Keratinocyte (primary cell): ENCODE data around the gene FXYD6. TPM values are rescaled to one million over a fixed set of nuclear protein-coding genes. Genes with fewer than 3 reads are reported as not detected.

ENCODE experiments used
- DNase-seq: peaks from one replicate; pipeline ENCODE4 v3.0.0-alpha.2; 2011; ENCODE audit warnings: low read depth, missing footprints, low spot score
- FAIRE-seq: peaks from 2 replicates; lab custom pipeline; 2011; peaks lifted over from hg19 to GRCh38; lab: Jason Lieb, UNC
- H2AFZ ChIP-seq: 2 replicates; pipeline ENCODE4 v1.6.0; 2012; ENCODE audit warnings: low read length, control low read depth, inconsistent platforms; ENCODE audit not compliant: control insufficient read depth
- H3K27ac ChIP-seq: 2 replicates; pipeline ENCODE4 v1.5.1; 2011; ENCODE audit warnings: low read length; ENCODE audit not compliant: control insufficient read depth, insufficient read depth
- H3K27me3 ChIP-seq: 3 replicates; pipeline ENCODE4 v1.6.0; 2011; ENCODE audit warnings: low read length; ENCODE audit not compliant: control insufficient read depth, insufficient read depth; ENCODE audit errors: extremely low read depth
- H3K36me3 ChIP-seq, 2 experiments: 2 replicates in 1 of 2; 3 replicates in 1 of 2; pipeline ENCODE4 v1.5.1; 2011; ENCODE audit warnings: low read length in 2 of 2, mild to moderate bottlenecking in 1 of 2; ENCODE audit not compliant: control insufficient read depth in 2 of 2, insufficient read depth in 2 of 2; ENCODE audit errors: extremely low read depth in 1 of 2
- H3K4me1 ChIP-seq: 3 replicates; pipeline ENCODE4 v1.5.1; 2011; ENCODE audit warnings: low read length; ENCODE audit not compliant: control insufficient read depth, insufficient read depth; ENCODE audit errors: extremely low read depth
- H3K4me2 ChIP-seq: 3 replicates; pipeline ENCODE4 v1.6.0; 2011; ENCODE audit warnings: low read depth, low read length; ENCODE audit not compliant: control insufficient read depth, insufficient read depth; ENCODE audit errors: extremely low read depth
- H3K4me3 ChIP-seq, 3 experiments: fragments of 200-600 bp in 1 of 3; sonication (generic) in 1 of 3; 2 replicates in 2 of 3; 3 replicates in 1 of 3; pipeline ENCODE4 v1.5.1; 2011 to 2016; ENCODE audit warnings: low read length in 3 of 3, mild to moderate bottlenecking in 3 of 3, control low read depth in 2 of 3, inconsistent platforms in 1 of 3, low read depth in 1 of 3, mixed read lengths in 1 of 3, mixed run types in 1 of 3, moderate library complexity in 1 of 3; ENCODE audit not compliant: control insufficient read depth in 2 of 3, insufficient read depth in 2 of 3; ENCODE audit errors: extremely low read depth in 1 of 3
- H3K79me2 ChIP-seq: 2 replicates; pipeline ENCODE4 v1.6.0; 2012; ENCODE audit warnings: low read length; ENCODE audit not compliant: control insufficient read depth, insufficient read depth
- H3K9ac ChIP-seq: 3 replicates; pipeline ENCODE4 v1.6.0; 2011; ENCODE audit warnings: low read length; ENCODE audit not compliant: control insufficient read depth, insufficient read depth; ENCODE audit errors: extremely low read depth
- H3K9me1 ChIP-seq: 3 replicates; pipeline ENCODE4 v1.6.0; 2011; ENCODE audit warnings: low read length; ENCODE audit not compliant: control insufficient read depth, insufficient read depth; ENCODE audit errors: extremely low read depth
- H3K9me3 ChIP-seq: 2 replicates; pipeline ENCODE4 v1.5.1; 2012; ENCODE audit warnings: low read depth, low read length; ENCODE audit not compliant: control insufficient read depth
- H4K20me1 ChIP-seq: 3 replicates; pipeline ENCODE4 v1.6.0; 2011; ENCODE audit warnings: low read length; ENCODE audit not compliant: control insufficient read depth, insufficient read depth; ENCODE audit errors: extremely low read depth
- CTCF ChIP-seq, 3 experiments: IDR thresholded peaks in 1 of 3; conservative IDR thresholded peaks in 1 of 3; optimal IDR thresholded peaks in 1 of 3; 2 replicates in 2 of 3; 3 replicates in 1 of 3; pipeline versions ENCODE3 to v1.5.1; 2011; ENCODE audit warnings: low read length in 3 of 3, mild to moderate bottlenecking in 3 of 3, moderate library complexity in 2 of 3, control low read depth in 1 of 3, inconsistent platforms in 1 of 3; ENCODE audit not compliant: insufficient read depth in 2 of 3; ENCODE audit errors: extremely low read depth in 1 of 3
- EZH2 ChIP-seq: IDR thresholded peaks from one replicate; pipeline ENCODE4 v1.6.1; 2012; ENCODE audit warnings: inconsistent platforms, mild to moderate bottlenecking, low read length, moderate library complexity
- dilution Hi-C: fragments of 300-500 bp; cut with MboI; formaldehyde crosslinking; loops from one replicate; pipeline ENCODE4 v1.7.0; 2020; ENCODE audit warnings: low sequenced_read_pairs; ENCODE audit not compliant: extremely low pct_ligation_motif_present
- polyA plus RNA-seq, 5 experiments: library from polyadenylated mRNA; depleted of rRNA in 3 of 5; stranded (reverse) in 3 of 5; stranded (forward) in 1 of 5; unstranded in 1 of 5; fragments of >200 nt; gene quantifications; 1 replicate in 1 of 5; 2 replicates in 3 of 5; 3 replicates in 1 of 5; pipeline versions ENCODE4 v1.2.1 to v1.2.3, GENCODE V29; 2011 to 2012; ENCODE audit warnings: missing spikeins in 2 of 5, low read depth in 1 of 5, low replicate concordance in 1 of 5

Gene FXYD6
- polyA plus RNA-seq, 1 donor (not counting 4 experiments of a cell fraction or from before 2014, with no cell fraction given): not detected

GRCh38 chr11:117862753-117863152 lies 13.7 kb downstream of the FXYD6 start:
- no peaks in the 10 kb centered on the region for H3K9me1 ChIP-seq
- FAIRE-seq: no peak
- no peaks in the 10 kb centered on the region for H3K9me3 ChIP-seq
- TF ChIP-seq CTCF (optimal IDR thresholded peaks at IDR 0.05 in 1 of 3, IDR thresholded peaks at IDR 0.05 in 1 of 3, conservative IDR thresholded peaks at IDR 0.05 in 1 of 3; ENCODE audit: extremely low read depth in 1 of 3, insufficient read depth in 2 of 3, low read length in 3 of 3) (no peak), EZH2 (no peak)
- no peak overlapping the region for H3K9ac ChIP-seq
- no peak overlapping the region for H3K27ac ChIP-seq
- no peaks in the 10 kb centered on the region for H3K79me2 ChIP-seq
- dilution Hi-C loops: no loop called here
- H3K27me3 ChIP-seq: peaks cover 6% of the 10 kb centered on the region
- no peak overlapping the region for H2AFZ ChIP-seq
- H3K4me3 ChIP-seq: no peak overlapping the region
- H4K20me1 ChIP-seq: no peaks in the 10 kb centered on the region
- no peak for DNase-seq
- H3K4me2 ChIP-seq: no peak overlapping the region
- H3K36me3 ChIP-seq: no peaks in the 10 kb centered on the region
- no peaks in the 10 kb centered on the region for H3K4me1 ChIP-seq

- Histone ChIP-seq H3K27me3 (peaks cover 6% of the 10 kb centered on the region), H3K27ac (no peak overlapping the region), H2AFZ (no peak overlapping the region), H3K79me2 (no peaks in the 10 kb centered on the region), H4K20me1 (no peaks in the 10 kb centered on the region), H3K36me3 (no peaks in the 10 kb centered on the region), H3K4me3 (no peak overlapping the region), H3K9ac (no peak overlapping the region), H3K9me3 (no peaks in the 10 kb centered on the region), H3K4me1 (no peaks in the 10 kb centered on the region), H3K9me1 (no peaks in the 10 kb centered on the region), H3K4me2 (no peak overlapping the region)
- TF ChIP-seq EZH2 (no peak), CTCF (optimal IDR thresholded peaks at IDR 0.05 in 1 of 3, IDR thresholded peaks at IDR 0.05 in 1 of 3, conservative IDR thresholded peaks at IDR 0.05 in 1 of 3; ENCODE audit: extremely low read depth in 1 of 3, insufficient read depth in 2 of 3, low read length in 3 of 3) (no peak)
- dilution Hi-C loops: no loop called here
- no peak for DNase-seq
- FAIRE-seq: no peak
These were observed 14.3 kb downstream of the FXYD6 start for GRCh38 chr11:117862019-117862725.
